Activated naive CD4-positive, alpha-beta T cell treated with anti-CD3 and anti-CD28 coated beads, Interleukin-2, amount 50 U/mL, for 16 hours (primary cell): Measurements from ENCODE around the gene ASRGL1.
A peak's percentile ranks its signal among the peaks of the same experiment; 100 is the strongest.

Experiments used
- DNase-seq: peaks from one replicate; pipeline ENCODE4 v3.0.0-alpha.2; 2020

Gene ASRGL1

DNA sequence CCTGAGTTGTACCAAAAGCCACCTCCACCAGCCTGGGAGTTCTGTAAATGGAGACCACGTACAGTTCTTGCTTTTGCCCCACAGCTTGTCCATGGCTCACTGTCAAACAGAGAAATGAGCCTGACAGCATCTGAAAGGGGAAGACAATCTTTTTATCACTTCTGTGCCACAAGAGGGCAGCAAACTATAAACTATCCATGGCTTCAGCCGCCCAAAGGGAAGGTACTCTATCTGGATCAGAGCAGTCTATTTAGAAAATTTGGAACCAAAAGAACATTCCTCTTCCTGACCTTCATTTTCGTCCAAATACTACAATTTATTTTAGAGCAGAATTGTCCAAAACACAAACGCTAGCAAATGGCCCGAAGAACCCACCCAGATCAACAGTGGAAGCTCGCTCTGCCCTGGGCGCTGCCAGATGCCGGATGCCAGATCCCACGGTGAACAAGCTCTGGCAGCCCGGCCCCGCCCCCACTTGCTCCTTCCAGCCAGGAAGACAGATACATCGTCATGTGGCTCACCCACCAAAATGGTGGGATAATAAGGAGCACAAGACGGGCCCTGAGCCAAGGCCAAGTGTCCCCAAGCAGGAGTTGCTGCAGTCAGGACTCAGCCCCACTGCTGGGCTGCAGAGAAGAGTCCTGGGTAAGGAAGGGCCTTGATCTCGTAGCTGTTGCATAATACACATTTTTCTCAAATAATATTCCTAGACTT is 57.7 kb downstream of the ASRGL1 start:
- peak; percentile 26 for DNase-seq

DNA sequence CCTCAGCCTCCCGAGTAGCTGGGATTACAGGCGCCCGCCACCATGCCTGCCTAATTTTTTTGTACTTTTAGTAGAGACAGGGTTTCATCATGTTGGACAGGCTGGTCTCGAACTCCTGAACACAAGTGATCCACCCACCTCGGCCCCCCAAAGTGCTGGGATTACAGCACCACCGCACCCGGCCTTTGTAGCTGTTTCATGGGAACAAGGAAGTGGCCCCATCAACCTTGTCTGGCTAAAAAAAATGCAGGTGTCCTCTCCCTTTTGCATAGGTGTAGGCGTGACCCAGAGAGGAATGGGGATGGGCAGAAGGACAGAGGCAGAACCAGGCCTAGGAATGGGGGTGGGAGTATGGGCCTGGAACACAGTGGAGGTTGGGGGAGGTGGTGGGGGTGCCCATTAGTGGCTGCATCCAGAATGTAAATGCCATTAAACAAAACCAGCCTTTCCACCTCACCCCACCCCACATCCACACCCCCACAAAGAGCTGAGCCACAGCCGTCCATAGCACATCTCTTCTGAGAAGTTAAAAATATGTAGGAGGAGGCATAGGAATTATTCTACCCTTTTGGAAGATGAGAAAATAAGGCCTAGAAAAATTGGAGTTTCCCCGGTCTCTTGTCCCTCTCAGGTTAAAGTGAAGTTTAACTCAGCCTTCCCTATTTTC is 58.8 kb downstream of the ASRGL1 start:
- no peak for DNase-seq

DNA sequence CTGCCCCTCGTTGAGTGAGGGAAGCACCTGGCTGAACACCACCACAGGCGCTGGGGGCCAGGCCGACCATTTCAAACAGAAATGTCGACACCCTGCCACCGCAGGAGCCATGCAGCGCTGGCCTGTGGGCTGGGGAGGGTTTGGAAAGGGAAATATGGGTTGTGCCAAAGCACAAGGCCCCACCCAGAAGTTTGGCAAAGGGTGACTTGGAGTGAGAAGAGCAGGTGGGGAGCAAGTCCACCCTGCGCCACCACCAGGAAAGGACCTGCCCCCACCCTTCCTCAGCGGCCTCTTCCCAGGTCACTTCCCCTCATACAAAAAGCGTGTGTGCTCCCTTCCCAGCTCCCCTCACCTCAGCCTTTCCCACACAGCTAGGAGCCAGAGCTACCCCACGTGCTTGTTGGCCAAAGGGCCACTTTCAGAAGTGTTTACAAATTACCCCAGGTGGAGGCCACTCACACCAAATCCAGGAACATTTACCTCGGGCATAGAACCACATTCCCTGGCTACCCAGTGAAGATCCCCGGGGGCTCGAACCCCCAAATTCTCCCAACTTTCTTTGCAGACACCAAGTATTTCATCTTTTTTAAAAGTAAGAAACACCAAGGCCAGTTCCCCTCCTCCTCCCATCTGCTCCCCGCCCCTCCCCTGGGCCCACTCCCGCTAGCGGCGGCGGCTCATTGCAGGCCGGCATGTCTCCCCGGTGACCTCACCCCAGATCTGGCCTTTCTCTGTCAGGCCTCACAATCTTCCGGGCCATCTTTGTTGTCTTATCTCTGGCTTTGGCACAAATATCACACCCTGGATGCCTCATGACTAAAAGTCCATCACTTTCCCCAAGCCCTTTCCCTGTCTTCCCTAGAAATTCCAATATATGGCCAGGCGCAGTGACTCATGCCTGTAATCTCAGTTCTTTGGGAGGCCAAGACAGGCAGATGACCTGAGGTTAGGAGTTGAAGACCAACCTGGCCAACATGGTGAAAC is 61.1 kb downstream of the ASRGL1 start:
- no peak for DNase-seq

DNA sequence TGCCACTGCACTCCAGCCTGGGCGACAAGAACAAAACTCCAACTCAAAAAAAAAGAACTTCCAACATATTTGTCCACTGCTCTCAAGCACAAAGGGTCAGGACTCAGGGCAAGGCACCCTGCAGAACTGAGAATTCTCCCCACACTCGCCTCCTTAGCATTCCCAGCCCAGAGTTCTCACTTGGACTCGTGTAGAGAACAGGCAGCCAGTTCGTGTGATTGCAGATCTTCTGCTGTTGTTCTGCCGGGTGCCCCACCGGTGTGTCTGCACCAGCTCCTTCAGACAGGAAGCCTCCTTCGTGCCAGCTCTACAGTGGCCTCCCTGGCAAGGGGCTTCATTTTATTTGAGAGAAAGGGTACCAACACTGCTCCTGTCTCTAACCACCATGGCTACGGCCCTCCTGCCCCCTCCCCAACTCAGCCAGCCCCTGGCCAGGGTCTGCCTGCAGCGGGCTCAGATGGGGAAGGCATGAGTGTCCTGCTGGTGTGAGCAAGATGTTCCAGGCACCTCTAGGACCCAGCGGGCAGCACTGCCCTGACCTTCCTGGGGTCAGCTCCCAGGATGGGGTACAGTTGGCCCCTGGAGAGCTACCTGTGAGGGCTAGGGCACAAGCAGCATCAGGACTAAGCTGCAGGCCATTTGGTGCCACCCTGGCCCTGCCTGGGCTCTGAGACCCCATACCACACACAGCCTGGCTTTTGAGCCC is 62.1 kb downstream of the ASRGL1 start:
- DNase-seq, result no peak

DNA sequence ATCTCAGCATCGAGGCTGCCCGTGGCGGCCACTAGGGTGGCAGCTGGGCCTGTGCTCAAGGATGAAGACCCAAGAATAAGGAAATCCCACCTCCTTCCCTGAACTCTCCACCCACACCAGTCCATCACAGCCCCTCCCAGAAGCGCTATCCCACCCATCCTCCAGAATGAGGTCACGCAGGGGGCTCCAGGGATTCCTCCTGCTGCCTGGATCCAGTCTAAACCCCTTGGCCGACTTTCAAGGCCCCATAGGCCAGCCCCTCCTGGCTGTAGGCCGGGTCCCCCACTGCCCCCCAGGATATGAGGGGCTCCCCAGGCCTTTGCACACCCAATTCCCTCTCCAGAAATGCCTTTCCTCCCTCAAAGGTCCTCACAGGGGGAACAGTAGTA is 62.6 kb downstream of the ASRGL1 start:
- no peak for DNase-seq

DNA sequence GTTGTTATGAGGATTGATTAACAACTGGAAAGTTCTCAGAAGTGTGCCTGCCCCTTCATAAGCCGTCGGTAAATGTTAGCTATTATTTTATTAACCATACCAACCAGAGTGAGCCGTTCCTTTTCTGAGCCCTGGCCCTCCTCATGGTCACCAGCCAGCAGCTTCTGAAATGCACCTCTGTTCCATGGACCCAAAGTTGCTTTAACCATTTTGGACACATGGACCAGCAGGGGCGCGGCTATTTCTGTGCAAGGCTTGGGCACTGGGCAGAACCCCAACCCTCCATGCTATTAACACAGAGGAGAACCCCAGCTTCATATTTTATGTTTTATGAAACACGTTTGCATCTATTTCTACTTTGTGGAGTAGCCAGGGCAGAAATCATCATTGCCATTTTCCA is 63.0 kb downstream of the ASRGL1 start:
- DNase-seq, result no peak

DNA sequence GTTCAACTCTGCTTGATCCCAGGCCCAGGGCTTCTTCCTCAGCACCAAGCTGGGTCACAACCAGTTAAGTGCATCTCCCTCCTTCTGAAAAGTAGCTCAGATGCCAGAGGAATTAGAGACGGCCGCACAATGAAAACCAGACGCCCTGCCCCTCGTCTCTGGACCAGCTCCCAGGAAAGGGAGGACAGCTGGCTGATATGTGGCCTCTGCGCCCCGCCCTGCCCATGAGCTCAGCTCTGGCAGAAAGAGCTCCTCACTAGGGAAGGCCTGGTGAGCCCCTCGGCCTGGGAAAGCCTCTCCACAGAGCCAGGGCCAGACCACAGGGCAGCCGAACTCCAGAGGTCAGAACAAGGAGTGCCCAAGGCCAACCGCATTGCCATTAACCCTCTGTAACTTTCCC is 63.5 kb downstream of the ASRGL1 start:
- no peak for DNase-seq

DNA sequence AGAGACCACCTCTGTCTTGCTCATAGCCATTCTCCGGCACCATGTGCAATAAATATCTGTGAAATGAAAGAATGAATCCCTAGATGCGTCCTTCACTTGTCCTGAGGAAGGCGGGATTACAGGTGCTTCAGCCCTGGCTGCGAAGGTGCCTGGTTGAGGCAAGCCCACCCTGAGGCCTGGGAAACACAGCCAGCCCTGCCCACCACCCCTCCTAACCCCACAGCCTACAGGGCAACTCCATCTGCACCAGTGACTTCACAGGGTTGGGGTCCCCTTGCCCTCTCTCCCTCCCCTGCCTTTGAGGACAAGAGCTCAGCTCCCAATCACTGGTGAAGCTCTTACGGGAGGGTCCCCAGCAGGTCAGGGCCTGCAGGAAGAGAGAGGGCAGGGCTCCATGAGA is 64.1 kb downstream of the ASRGL1 start:
- DNase-seq, result no peak

DNA sequence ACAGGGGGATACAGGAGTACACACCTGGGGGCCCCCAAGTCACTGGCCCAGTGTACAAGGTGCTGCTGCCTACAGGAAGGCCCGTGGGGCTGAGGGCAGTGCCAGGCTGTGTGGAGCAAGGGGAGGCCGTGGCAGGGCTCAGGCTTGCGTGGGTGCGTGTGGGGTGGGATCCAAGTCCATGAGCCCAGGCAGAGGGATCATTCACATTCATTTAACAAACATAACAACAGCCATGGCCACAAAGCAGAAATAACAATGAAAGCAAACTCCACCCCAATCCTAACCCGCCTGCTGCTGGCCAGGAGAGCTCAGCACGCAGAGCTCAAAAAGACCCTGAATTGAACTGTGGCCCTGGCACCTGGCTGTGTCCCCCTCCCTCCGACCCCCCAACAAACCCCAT is 64.6 kb downstream of the ASRGL1 start:
- peak; percentile 25 for DNase-seq

DNA sequence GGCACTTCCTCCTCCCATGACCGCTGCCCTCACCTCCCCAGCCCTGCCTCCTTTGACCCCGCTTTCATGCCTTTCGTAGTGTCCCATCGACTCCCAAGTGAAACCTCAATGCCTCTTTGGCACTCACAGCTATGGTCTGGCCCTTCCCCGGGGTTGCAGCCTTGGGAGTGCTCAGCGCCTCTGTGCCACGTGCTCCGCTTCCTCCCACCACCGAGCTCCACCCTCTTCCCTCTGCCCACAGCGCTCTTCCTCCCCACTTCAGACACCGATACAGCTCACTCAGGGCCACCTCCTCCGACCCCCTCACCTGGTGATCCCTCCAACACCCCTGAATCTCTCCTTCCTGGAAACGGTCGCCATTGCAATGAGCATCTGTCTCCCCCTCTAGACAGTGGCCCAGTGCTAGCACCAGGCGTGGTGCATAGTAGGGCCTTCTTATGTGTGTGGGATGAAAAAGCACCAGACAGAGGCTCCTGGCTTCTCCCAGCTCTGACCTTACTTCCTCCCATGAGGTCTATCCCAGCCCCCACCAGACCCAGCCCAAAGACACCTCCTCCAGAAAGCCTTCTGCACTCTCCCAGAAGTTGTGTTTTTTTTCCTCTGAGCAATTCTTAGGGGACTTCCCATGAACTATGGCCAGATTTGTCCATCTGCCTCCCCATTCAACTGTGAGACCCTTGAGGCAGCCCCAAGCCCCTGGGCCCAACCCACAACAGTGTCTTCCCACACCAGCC is 65.1 kb downstream of the ASRGL1 start:
- peak; percentile 65 for DNase-seq

DNA sequence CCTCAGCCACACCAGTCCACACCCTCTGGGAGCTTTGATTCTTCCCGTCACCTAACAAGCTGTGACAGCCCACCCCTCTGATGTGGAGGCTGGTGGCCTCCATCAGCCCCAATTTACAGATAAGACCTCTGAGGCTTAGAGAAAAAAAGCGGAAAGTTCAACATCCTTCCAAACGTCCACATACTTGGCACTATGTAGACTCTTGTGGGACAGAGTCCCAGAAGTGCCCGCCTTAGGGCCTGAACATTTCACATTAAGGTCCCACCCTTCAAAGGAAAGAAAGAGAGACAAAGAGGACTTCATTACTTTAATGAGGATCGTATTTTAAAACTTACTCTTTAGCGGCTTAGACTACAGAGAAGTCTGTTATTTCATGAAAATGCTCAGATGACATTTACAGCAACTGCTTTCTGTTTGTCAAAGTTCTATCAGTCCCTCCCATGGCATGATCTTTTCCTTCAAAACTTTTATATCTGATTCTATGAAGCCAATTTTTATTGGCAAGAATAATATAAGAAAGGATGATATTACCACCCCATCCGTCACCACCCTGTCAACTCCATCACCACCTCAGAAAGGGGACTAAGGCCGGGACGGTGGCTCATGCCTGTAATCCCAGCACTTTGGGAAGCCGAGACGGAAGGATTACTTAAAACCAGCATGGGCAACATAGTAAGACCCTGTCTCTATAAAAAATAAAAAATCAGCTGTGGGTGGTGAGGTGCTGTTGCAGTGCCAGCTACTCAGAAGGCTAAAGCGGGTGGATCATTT is 65.9 kb downstream of the ASRGL1 start:
- no peak for DNase-seq

DNA sequence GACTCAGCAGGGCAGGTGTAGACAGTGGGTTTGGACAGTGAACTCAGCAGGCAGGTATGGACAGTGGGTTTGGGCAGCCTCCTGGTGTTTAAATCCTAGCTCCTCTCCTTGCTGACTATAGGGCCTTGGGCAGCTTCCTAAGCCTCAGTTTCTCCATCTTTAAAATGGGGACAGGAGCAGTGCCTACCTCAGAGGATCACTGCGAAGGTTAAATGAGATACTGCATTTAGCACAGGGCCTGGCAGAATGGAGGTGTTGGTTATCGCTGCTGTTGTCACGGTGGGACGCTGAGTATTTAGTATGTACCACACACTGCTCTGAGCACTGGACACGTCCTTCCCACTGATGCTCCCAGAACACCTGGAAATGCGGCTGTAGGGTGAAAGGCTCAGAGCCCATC is 67.2 kb downstream of the ASRGL1 start:
- DNase-seq, result no peak

DNA sequence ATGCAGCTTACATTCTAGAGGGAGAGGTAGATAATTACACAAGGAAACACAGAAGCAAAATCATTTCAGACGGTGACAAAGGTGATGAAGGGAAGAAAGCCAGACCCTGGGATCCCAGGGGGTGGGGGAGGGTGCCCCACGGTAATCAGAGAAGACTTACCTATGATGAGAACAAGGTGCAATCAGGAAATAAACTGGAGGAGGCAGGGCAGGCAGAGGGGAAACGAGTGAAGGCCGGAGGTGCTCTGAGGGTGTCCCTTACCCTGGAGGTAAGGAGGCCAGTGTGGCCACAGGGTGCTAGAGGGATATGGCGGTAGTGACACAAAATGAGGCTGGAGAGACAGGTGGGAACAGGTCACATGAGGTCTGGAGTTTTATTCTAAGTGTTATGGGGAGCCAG is 67.7 kb downstream of the ASRGL1 start:
- no peak for DNase-seq

DNA sequence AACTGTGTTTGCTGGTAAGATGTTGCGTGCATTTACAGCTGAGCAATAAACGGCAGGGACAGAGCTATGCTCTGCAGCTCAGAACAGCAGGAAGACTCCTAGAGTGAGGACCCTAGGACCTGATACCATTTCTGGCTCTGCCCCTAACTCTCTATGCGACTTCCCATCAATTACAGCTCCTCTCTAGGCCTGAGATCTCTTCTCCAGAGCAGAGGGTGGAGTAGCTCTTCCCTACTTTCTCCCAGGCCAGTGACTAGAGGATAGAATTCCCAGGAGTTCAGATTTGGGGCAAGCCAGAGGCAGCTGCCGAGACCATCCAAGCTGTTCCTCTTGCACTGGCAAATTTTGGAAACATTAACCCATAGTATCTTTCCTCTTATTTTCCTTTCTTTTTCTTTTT is 68.8 kb downstream of the ASRGL1 start:
- no peak for DNase-seq

DNA sequence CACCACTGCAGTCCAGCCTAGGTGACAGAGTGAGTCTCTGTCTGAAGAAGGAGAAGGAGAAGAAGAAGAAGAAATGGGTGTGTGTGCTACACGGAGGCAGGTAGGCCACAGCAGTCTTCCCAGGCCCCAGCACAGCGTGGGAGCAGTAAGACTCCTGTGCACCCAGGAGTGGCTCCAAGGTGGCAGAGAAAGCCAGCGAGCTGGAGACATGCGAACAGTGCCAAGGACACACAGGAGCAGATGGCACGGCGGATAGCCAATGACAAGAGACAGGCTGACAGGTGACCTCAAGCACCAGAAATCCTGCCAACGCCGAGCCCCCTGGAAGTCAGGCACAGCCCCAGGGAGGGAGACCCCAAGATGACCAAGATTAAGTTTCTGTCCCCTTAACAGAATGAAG is 72.6 kb downstream of the ASRGL1 start:
- DNase-seq, result no peak

DNA sequence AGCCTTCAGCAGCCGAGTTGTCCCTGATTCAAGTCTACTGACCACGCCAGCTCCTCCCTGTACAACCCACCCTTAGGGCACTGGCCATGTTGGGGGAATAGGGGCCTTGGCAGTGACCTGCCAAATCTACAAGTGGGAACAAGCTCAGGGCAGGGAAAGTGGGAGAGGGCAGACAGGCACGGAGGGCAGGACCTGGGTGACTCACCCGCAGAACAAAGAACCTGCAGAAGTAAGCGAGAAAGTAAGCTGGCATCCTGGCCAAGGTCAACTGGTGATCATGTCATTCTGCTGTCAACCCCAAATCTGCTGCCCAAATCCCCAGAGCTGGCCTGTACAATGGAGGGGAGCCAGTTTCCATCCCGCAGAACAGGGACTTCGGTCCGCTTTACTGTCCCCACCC is 73.7 kb downstream of the ASRGL1 start:
- no peak for DNase-seq

DNA sequence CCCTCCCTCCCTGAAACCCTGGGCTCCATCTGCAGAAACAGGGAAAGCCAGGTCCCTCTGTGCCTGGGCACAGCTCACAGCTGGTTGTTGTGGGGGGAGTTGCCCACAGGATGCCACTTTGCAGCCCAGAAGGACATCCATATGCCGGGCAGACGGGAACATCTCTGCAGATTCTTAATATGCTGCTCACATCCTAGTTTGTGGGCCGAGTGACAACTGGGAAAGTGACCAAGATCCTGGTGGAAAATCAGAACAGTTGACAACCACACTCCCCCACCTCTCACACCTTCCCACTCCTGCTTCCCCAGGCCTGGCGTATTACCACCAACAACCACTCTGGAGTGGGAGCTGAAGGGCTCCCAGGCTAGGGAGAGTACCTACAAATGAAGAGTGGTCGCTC is 74.3 kb downstream of the ASRGL1 start:
- no peak for DNase-seq

DNA sequence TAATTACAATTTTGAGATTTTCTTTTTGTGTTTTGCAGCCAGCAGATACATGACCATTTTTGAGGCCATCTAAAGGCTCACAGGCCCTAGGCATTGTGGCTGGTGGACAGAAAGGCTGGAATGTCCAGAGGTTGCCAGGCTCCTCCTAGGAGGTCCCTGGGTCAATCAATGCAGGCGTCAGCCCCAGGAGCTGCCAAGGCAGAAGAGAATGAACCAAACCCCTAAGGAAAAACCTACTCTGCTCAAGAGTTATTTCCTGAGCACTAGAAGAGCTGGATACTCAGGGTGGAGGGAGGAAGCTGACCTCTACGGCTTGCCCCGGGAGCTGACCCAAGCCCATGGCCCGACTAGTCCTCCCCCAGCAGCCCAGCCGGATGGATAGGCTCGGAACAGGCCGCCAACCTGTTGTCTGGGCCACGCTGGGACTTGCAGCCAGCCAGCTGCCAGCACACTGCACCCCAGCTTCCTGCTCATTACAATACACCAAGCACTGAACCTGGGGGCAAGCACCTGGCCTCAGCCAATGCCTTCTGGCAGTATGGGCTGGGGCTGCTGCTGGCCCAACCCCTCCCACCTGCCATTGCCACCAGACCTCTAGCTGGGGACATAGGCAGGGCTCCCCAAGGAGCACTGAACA is 75.9 kb downstream of the ASRGL1 start:
- DNase-seq, result no peak

DNA sequence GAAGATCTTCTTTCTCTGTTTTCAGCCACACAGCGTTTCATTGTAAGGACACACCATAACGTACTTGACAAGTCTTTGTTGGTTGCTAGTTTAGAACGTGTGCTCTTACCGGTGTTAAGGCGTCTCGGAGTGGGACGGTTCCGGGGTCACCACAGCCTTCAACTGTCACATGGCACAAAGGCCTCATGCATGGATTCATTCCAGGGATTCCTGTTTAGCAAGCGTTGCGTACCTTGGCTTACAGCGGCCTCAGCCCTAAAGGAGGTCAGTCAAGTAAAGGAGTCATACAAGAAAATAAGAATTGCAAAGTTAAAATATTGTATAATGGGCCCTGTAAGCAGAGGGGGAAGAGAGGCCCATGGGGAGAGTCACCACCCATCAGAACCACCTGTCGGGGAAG is 79.3 kb downstream of the ASRGL1 start:
- no peak for DNase-seq

DNA sequence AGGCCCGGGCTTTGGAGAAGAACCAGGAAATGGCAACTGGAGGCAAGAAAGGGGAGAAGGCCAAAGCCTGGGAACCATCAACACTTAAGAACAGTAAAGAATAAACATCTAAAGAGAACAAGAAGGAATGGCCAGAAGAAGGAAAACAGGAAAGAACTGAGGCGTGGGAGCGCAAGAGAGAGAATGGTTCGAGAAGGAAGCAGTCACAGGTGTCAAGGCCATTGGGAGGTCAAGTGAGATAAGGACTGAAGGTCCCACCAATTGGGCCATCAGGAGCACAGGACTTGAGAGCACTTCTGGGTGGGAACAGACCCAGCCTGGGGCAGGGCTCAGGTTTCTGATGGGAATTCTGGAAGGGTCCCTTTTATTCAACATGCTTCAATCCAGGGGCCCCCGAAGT is 80.9 kb downstream of the ASRGL1 start:
- no peak for DNase-seq

DNA sequence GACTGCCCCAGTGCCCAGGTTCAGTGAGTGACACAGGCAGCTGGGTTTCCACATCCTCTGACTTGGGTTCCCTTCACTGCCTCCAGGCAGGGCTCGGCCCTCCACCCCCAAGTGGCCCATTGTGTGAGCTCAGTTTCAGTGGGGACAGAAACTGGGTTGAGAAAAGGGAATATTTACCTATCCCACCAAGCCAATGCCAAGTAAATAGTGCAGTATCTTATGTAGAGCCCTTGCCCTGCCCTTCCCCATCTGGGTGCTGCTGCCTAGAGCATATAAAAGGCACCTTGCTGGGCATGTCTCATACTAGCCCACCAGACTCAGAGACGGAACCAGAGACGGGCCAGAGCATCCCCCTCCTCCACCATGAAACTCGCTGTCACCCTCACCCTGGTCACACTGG is 81.5 kb downstream of the ASRGL1 start, which contains the start of gene SCGB1A1:
TSS of gene SCGB1A1 (plus strand) at position 301 of the 400 bp plus-strand sequence. CDS start at position 364, 63 bp downstream.
- DNase-seq, result no peak
